ENCODE results near the gene AGAP3.

The AGAP3 gene

DNA sequence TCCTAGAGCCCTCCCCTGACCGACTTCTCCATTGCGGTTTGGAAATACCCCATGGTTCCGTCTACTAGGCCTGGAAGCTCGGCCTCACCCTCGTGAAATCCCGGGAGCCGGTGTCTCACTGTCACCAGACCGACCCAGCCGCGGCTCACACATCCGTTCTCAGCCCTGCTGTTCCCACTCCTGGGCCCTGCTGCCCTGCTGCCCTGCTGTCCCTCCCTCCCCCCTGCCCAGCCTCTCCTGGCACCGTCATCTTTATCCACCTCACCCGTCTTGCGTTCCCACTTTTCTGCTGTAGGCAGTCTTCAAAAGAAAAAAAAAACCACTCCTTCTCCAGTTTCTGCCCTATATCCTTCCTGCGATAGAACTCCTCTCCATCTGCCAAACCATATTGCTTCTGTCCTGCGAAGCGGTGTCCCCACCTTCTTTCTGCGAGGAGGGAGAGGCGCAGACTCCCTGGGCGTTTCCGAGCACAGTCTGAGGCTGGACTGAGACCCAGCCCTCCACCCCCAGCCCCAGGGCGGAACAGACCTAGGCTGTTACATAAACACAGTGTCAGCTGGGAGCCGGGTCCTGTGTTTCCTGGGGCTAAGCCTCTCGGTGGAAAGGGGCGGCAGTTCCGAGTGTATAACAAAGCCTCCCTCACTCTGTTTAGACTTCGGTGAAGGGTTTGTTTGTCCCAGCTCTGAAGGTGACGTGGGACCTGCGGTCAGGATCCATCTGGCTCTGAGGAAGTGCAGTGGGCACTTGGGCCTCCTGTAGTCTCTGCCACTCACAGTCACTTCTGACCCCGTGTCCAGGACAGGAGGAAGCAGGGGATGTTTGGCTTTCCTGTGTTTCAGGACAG, 2.8 kb downstream of the AGAP3 start:
- no peak for DNase-seq

DNA sequence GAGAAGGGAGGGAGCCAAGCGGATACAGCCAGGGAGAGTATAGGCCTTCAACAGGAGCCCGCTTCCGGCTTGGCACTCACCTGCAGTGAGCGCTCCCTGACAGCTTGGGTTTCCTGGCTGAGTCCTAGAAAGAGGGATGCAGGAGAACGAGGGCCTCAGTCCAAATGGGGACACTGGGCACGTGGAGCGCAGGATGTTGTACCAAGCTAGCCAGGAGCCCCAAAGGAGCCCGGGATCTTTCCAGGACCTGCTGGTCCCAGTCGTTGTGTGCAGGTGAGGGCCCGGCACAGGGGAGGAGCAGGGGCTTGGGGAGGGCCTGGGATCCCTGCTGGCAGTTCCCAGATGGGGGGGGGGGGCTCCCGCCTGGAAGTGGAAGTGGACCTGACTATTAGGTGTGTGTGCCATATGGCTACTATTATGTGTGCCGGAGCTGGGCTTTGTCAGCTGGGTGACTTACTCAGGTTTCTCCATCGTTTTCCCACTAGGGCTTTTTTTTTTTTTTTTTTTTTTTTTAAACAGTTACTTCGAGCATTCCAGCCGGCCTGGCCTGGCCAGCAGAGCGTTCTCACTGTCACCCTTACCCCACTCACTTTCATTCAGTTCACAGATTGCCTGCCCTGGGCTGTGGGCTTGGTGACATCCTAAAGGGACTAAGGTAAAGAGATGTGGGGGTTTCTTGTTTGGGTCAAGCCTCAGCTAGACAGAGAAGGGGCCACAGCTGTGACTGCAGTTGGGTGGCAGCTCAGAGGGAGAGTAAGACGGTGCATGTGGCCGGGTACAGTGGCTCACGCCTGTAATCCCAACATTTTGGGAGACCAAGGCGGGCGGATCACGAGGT, 3.8 kb downstream of the AGAP3 start:
- DNase-seq: no peak

- no peak for DNase-seq
These were observed 4.7 kb downstream of the AGAP3 start for GRCh38 chr7:151091003-151091402.

DNA sequence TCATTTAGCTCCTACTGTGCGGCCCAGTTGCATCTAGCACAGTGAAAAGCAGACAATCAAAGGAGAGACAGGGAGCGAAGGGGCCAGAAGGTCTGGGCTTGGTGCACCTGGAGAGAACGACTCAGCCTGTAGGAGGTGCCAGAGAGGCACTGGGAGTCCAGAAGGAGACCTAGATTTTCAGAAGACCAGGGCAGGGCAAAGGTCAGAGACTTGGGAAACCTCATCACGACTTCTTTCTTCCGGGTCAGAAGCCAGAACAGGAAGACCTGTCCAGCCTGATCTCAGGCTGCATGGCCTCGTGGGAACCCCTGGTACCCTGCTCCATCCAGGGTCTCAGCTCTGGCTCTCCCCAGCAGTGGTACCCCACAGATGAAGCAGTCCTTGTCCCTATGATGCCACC, 5.2 kb downstream of the AGAP3 start:
- DNase-seq: no peak

- no peak for DNase-seq
These were observed 5.7 kb downstream of the AGAP3 start for GRCh38 chr7:151091988-151092387.

DNA sequence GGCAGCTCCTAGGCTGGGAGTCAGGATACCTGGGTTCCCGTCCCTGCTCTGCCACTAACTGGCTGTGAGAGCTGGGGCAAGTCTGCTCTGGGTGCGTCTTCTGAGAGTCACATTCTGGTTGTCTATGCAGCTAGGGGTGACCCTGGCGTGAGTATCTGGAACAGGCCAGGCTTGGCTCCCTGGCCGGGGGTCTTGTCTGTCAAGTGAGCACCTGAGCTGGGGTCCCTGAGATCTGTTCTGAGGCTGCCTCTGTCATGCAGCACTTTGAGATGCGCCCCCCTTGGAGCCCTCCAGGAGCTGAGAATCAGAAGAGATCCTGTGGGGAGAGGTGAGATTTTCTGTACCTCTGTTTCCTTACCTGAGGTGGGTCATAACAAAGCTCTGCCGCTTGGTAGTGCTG, 7.5 kb downstream of the AGAP3 start:
- no peak for DNase-seq

GRCh38 chr7:151094675-151095074, 8.4 kb downstream of the AGAP3 start:
- no peak for DNase-seq

- DNase-seq: no peak
These were observed 9.0 kb downstream of the AGAP3 start for GRCh38 chr7:151095123-151095797.

GRCh38 chr7:151095828-151096475, 9.7 kb downstream of the AGAP3 start:
- no peak for DNase-seq

DNA sequence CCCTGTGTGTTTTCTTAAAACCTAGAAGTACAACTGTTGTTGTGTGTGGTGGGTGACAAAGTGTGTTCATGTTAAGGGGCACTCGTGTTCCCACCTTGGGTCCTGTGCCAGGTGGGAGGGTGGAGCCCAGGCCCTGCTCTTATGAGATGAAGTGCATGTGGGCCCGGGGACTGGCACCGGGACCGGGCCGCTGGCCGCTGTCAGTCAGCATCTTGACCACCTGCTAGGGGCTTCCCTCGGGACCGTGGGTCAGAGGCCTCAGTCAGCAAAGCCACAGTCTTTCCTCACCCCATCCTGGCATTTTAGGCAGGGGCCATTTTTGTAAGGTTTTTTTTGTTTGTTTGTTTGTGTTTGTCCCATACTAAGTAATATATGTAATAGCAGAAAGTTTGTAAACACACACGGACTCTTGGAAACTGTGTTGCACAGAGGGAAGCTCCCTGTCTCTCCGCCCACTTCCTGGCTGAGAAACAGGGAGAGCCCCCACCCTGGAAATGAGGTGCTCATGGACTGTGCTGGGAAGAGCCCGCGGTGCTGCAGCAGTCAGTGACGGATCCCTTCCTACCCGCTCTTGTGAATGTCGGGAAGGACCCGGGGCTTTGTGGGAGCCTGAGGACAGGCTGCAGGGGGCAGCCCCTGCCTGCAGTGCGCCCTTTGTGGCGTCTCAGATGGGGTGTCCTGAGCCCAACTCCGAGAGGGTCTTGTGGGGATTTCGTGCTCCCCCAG, 13.4 kb downstream of the AGAP3 start:
- DNase-seq: no peak

DNA sequence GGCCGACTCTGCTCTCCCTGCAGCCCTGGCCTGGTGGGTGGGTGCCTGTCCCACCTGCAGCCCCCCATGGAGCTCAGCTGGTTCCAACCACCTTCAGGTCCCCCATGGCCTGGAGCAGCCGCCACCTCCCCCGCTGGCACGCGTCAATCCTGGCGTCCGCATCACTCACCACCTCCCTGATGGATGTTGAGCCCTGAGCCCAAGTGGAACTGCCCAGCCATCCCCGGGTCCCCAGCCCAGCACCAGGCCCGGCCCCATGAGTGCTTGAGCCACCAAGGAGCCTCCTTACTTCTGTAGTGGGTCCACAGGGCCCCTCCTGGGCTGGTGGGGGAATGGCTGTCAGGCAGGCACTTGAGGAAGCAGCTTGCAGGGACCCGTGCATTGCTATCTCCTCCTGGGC, 14.6 kb downstream of the AGAP3 start:
- no peak for DNase-seq

GRCh38 chr7:151101621-151102396, 15.5 kb downstream of the AGAP3 start:
- no peak for DNase-seq

DNA sequence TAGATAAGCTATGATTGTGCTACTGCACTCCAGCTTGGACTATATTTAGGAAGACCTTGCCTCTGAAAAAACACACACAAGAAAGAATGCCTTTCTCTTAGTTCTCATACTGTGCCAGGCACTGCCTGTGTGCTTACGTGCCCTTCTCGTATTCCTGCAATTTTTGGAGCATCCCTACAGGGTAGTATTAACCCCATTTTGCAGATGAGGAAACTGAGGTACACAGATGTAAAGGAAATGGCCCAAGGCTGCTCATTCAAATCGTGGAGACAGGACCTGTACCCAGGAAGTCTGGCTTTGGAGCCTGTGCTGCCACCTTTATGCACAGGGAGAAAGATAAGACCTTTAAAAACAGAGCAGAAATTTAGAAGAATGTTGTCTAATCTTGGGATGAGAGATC, 16.7 kb downstream of the AGAP3 start:
- DNase-seq: no peak

DNA sequence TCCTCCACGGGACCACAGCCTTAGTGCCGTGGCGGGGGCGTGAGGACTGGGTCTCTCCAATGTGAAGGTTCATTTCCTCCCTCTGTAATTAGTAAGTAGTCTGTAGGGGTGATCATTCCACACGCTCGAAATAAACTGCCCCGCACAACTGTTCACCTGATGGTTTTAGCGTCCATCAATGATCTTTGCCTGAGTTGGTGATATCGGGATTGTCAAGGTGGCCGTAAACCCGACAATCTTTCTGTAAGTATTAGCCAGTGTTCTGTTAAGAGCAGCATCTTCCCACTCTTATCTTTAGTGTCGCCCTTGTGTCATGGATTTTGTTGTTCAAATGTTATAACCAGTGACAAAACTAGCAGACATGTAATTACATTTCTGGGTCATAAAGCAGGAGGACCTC, 17.7 kb downstream of the AGAP3 start:
- no peak for DNase-seq

DNA sequence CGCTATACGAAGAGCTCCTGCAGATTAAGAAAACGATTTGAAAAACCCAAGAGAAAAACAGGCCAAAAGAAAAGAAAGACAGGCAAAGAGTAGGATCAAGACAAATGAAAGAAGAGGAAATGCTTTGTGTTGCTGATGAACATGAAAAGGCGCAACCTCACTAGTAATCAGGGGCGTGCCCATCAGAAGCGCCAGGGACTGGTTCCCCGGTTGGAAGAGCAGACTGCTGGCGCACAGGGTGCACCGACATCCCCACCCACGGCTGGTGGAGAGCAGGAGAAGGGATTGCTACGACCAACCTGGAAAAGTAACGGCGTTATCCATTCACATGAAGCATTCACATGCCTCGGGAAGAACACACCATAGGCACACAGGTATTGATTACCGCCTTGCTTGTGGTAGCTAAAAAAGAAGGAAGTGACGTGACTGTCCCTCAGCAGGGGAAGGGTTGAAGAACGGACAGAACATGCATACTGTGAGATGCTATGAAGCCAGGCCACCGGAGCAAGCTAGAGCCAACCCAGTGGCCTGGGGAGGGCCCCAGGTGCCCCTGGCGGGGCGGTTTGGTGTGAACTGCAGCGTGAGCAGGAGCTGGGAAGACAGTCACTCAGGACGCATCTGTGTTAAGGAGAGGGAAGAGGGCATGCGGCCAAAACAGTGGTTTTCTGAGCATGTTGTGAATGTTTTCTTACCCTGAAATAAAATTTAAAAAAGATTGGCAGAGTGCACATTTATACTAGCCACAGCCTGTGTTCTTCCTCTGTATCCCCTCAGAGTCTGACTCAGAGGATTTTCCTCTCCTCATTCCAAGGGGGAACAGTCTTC, 18.3 kb downstream of the AGAP3 start:
- DNase-seq: no peak

DNA sequence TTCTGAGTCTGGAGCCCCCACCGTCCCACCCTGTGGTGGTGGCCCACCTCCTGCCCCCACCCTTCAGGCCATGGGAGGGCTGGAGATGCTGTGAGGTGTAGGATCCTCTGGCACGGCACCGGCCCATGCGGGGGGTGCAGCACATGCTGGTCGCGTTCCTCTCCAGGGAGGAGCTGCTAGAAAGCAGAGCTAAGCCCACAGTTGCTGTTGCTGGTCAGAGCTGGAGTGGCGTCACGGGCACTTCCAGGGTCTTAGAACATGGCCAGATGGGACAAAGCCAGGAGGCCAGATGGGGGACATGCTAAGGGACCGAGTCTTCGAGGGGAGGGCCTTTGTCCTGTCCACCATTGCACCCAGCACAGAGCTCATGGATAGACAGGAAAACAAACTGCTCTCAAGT, 21.6 kb downstream of the AGAP3 start:
- DNase-seq: no peak

DNA sequence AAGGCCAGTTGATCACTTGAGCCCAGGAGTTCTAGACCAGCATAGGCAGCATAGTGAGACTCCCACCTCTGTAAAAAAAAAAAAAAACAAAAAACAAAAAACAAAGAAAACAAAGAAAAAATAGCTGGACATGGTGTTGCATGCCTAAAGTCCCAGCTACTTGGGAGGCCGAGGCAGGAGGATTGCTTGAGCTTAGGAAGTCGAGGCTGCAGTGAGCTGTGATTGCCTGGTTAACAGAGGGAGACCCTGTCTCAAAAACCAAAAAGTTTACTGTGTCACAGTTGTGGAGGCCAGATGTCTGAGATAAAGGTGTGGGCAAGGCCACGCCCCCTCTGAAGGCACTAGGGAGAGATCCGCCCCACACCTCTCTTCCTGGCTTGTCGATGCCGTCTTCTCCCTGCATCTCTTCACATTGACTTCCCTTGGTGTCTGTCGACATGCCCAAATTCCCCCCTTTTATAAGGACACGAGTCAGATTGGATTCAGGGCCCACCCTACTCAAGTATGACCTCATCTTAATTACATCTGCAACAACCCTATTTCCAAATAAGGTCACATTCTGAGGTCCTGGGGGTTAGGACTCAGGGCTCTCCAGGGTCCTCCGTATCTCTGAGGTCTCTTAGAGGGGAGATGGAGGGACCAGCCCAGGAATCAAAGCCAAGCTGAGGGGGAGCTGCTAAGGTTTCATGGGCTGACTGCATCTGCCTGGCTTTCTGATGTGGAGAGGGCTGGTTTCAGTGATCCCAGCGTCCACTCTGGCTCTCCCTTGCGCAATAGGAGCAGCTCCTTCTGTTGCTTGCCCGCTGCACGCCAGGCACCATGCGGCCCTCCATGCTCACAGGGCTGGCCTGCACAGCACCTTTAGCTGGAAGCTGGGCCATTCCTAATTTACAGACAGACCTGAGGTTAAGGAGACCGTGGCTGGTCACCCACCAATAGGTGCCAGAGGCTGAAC, 23.1 kb downstream of the AGAP3 start:
- no peak for DNase-seq

DNA sequence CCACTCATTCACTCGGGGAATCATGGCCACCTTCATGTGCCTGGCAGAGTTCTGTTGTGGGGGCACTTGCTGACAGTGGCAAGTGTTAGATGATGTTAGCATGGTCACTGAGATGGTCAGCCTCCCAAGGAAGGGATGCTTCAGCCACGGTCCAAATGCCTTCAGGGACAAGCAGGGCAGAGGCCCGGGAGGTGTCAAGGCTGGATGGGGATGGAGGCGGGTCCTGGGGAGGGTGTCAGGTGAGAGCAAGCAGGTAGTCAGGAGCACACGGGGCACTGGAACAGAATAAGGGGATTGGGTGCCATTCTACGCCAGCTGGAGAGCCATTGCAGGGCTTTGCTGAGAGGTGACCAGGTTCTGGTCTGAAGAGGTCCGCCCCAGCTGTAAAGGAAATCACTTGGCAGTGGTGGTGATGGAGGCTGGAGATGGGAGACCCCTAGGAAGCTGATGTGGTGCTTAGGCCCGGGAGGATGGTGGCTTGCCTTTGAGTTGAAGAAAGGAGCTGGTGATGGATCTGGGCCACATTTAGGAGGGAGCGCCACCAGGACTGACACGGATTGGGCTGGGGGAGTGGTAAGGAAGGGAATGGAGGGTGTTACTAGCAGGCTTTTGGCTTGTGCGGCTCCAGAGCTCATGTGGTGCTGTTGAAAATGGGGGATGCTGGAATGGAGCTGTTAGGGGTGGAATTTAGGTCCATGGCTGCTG, 24.1 kb downstream of the AGAP3 start:
- DNase-seq: no peak

Data from CD4-positive, alpha-beta T cell treated with Interleukin-10 for 1 hour (primary cell).